Activated gamma-delta T cell treated with anti-CD3 and anti-CD28 coated beads, Interleukin-2, amount 50 U/mL, for 16 hours (primary cell): ENCODE measurements around the gene SLC16A10.
"Not testable (repeated sequence)": the region's sequence is repeated elsewhere in the genome, so short reads cannot be mapped to it uniquely, and the experiment has no call there.

Experiments
- DNase-seq: peaks from one replicate; pipeline ENCODE4 v3.0.0-alpha.2; 2020; ENCODE audit warnings: low read depth

Gene SLC16A10

GRCh38 chr6:111086685-111087084 is 618 bp upstream of the SLC16A10 start:
- no peak for DNase-seq

GRCh38 chr6:111087871-111088667 is 766 bp downstream of the SLC16A10 start:
- DNase-seq, result peak; percentile 29

- DNase-seq, result no peak
Measured at GRCh38 chr6:111088668-111089003, 1.3 kb downstream of the SLC16A10 start.

- no peak for DNase-seq
Measured at GRCh38 chr6:111090766-111091165, 3.5 kb downstream of the SLC16A10 start.

GRCh38 chr6:111091987-111092386 is 4.7 kb downstream of the SLC16A10 start:
- DNase-seq, result no peak

- DNase-seq, result not testable (repeated sequence)
Measured at GRCh38 chr6:111095488-111095887, 8.2 kb downstream of the SLC16A10 start.

- DNase-seq, result no peak
Measured at GRCh38 chr6:111096246-111096645, 8.9 kb downstream of the SLC16A10 start.

- DNase-seq, result no peak
Measured at GRCh38 chr6:111098597-111098996, 11.3 kb downstream of the SLC16A10 start.

- DNase-seq, result no peak
Measured at GRCh38 chr6:111101987-111102386, 14.7 kb downstream of the SLC16A10 start.

GRCh38 chr6:111105578-111105977 is 18.3 kb downstream of the SLC16A10 start:
- no peak for DNase-seq

- no peak for DNase-seq
Measured at GRCh38 chr6:111107589-111107988, 20.3 kb downstream of the SLC16A10 start.

- DNase-seq, result no peak
Measured at GRCh38 chr6:111110036-111110435, 22.7 kb downstream of the SLC16A10 start.

GRCh38 chr6:111113336-111114086 is 26.2 kb downstream of the SLC16A10 start:
- DNase-seq, result no peak

- DNase-seq, result no peak
Measured at GRCh38 chr6:111114087-111114443, 26.8 kb downstream of the SLC16A10 start.

GRCh38 chr6:111114482-111114881 is 27.2 kb downstream of the SLC16A10 start:
- no peak for DNase-seq

- DNase-seq, result no peak
Measured at GRCh38 chr6:111118826-111119225, 31.5 kb downstream of the SLC16A10 start.

GRCh38 chr6:111119571-111120329 is 32.4 kb downstream of the SLC16A10 start:
- DNase-seq, result no peak

GRCh38 chr6:111121789-111122350 is 34.6 kb downstream of the SLC16A10 start:
- DNase-seq, result no peak

GRCh38 chr6:111122458-111123286 is 35.4 kb downstream of the SLC16A10 start:
- no peak for DNase-seq

GRCh38 chr6:111124406-111124805 is 37.1 kb downstream of the SLC16A10 start:
- DNase-seq, result no peak

GRCh38 chr6:111129013-111129412 is 41.7 kb downstream of the SLC16A10 start:
- no peak for DNase-seq

- DNase-seq, result not testable (repeated sequence)
Measured at GRCh38 chr6:111131018-111131417, 43.7 kb downstream of the SLC16A10 start.
